NCI-H1105 treated with DMSO at 0.1 percent for 48 hours (cell line): ENCODE results near the gene GLIS1.

Source experiments
- DNase-seq: peaks from one replicate; lab custom pipeline; 2025; lab: John Stamatoyannopoulos, UW

Gene GLIS1

GRCh38 chr1:53593758-53594380, 145.1 kb downstream of the GLIS1 start:
- DNase-seq, result no peak

DNA sequence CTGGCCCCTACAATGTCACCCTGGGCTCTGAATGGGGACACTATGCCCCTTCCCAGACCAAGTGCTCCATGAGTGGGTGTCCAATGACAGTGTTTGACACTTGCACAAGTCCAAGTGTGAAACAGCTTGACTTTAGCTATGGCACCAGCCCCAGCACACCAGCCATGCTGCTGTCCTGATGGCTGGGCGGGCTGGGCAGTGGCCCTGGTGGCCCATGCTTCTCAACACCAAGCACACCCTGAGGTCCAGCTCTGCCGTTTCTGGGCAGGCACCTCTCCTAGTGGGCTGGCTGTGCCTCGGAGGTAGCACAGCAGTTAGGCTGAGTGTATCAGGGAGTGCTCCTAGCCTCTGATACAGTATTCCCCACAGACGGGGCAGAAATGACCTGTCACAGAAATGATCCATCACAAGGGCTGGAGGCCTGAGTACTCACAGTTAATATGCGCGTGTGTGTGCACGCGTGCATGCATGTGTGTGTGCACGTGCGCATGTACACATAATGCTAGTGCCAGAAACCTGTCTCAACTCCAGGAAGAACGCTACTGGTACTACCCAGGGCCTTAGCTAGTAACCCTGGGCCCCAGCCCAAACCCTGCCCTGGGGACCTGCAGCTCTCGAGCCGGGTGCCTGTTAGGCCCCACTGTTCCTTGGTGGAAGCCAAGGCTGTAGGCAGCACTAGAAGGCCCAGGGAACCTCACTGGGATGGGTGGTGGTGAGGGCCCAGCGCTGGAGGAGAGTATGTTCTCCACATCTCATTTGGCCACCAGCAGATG, 145.8 kb downstream of the GLIS1 start:
- DNase-seq, result no peak

GRCh38 chr1:53592521-53592982, 146.4 kb downstream of the GLIS1 start:
- no peak for DNase-seq

GRCh38 chr1:53591924-53592323, 147.0 kb downstream of the GLIS1 start:
- no peak for DNase-seq

DNA sequence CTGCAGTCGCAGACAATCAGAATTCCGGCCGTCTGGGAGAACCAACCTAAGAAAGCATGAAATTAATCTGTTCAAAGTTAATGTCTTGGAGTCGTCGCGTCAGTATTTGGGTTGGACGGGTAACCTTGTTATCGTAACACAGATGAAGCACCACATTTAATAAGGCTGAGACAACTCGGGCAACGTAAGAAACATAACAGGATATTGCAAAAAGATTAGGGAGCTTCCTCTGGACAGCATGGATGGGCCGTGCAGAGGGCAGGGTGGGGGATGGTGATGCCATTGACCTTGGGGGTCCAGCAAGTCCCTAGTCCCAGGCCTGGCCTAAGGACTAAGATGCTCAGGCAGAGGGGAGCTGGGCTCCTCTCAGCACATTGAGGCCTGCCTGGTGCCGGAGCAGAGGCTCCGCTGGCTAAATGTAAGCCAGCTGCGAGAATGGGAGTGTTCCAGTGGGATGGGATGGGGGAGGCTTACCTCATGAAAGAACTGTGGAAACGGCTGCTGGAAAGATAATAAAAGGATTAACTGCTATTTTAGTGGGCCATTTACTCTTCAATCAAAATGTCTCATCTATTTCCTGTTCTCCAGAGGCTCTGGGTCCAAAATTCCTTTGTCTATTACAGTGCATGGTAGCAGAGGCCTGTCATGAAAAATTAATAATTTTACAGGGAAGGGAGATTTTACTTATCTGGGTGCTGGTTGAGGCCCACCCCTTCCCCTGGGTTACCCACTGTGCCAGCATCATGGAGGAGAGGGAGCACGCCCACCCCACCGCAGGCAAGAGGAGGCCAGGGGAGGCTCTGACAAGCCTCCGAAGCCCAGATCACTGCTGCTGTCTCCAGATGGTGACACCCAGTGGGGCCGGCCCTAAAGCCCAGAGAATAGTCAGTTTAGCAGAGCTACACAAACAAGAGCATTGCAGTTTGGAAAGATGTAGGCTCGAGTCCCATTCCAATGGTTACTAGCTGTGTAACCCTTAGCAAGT, 148.1 kb downstream of the GLIS1 start:
- no peak for DNase-seq

- DNase-seq, result no peak
Measured at GRCh38 chr1:53590104-53590503, 148.9 kb downstream of the GLIS1 start.

- DNase-seq, result no peak
Measured at GRCh38 chr1:53589043-53589887, 149.7 kb downstream of the GLIS1 start.

- DNase-seq, result no peak
Measured at GRCh38 chr1:53588053-53588779, 150.7 kb downstream of the GLIS1 start.

DNA sequence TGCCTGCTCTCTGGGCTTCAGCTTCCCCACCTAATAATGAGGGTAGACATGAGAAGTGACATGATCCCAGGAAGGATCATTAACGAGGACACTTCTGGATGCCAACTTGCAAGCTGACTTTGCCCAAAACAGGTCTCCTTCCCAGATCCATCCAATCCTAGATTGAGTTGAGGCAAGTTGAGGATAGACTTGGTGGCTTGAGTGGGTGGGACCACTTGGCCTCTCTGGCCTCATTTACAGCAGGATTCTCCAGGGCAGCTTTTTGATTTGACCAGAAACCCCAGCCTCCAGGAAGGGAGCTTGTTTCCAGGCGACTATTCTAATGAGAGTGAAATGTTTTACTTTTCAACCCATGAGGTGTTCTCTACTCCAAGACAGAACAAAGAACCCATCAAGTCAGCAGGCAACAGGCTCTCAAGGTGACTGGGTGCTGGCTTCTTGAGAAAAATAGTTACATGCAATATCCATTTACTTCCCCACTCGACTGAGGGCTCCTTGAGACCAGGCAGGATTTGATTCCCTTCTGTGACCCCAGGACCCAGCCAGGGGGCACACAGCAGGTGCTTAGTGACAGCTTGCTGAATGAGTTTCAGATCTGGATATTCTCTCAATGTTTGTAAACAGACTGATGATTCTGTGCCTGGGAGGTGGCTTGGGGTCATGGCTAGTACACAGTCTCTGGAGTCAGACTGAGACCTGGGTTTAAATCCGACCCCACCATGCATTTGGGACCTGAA, 151.5 kb downstream of the GLIS1 start:
- no peak for DNase-seq

DNA sequence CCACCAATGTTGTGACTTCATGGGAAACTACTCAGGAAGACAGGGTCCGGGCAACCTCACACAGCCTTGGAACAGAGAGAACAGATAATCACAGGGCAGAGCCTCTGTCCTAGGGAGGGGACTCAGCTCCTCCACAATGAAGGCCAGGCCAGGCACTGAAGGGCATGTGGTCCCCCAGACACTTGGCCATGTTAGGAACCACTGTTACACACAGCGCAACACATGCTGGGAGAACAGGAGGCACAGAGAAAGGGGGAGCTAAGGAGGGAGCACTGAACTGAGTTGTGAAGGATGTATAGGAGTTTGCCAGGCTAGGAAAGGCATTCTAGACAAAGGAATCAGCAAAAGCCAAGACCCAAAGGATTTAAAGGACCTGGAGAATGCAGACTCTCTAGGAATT, 152.2 kb downstream of the GLIS1 start:
- DNase-seq, result no peak

GRCh38 chr1:53585565-53585964, 153.4 kb downstream of the GLIS1 start:
- no peak for DNase-seq

GRCh38 chr1:53585129-53585528, 153.8 kb downstream of the GLIS1 start:
- no peak for DNase-seq

DNA sequence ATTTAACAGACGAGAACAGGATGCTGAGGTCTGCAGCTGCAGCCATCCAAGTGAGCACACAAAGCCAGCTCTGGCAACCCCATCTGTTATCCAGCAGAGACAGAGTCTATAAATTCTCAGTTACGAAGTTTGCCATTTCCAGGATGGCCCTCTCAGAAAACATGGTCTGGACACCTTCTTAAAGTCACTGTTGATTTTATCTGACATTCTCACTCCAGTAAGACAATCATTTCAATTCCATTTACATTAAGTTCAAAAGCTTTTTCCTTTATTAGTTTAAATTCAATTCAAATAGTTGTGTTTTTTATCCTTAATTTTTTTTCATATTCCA, 154.2 kb downstream of the GLIS1 start:
- DNase-seq, result no peak

- DNase-seq, result no peak
Measured at GRCh38 chr1:53583868-53584776, 154.8 kb downstream of the GLIS1 start.

GRCh38 chr1:53583021-53583867, 155.7 kb downstream of the GLIS1 start:
- DNase-seq, result no peak

- no peak for DNase-seq
Measured at GRCh38 chr1:53582211-53583020, 156.5 kb downstream of the GLIS1 start.

DNA sequence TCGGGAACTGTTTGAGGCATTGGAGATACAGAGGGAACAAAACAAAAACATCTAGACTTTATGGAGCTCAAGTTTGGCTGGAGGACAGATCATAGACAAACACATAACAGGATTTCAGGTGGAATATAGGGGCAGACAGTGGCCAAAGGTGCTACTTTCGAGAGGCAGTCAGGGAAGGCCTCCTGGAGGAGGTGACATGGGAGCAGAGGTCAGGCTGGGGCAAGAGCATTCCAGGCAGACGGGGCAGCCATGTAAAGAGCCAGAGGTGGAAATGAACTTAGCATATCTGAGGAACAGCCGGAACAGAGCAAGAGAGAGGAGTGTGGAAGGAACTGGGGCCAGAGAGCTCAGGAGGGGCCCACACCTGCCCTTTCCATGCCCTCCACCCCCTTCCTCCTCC, 157.5 kb downstream of the GLIS1 start:
- DNase-seq, result no peak
